HCEC 1CT (cell line): ENCODE data around the gene NEDD1.
A peak's percentile ranks its signal among the peaks of the same experiment; 100 is the strongest.

Experiments used
- DNase-seq: peaks from one replicate; pipeline ENCODE4 v3.0.0-alpha.2; 2017

Gene NEDD1

GRCh38 chr12:96906498-96906848, 584 bp upstream of the NEDD1 start:
- no peak for DNase-seq

DNA sequence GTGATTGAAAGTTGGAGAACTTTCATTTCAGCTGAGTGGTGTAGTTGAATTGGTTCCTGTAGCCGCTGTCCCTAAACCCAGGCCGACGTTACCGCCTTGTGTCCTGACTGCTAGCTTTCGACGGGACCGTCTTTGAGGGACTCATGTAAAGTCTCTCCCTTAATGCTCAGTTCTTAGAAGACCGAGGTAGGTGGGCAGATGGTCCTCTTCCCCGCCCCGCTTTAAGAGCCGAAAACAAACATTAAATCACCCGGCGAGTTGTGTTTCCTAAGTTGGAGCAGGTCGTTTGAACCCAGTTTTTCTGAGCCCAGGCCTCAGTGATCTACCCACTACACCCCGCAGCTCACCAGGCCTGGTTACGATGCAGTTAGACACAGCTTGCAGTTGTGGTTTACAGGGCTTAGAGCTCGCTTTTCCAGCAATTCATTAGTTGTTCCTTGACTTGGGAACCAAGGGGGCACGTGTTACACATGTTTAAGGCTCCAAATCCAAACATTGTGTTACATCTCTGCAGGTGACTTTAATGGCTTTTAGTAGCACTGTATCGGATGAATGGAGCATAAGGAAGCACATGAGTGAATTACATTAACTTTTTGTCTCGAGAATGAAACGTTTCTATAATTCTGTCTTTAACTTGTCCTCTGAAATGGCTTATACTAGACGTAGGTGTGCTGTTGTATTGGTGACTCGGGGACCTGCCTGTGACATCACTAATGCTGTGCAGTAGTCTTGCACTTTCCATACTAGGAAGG, 790 bp downstream of the NEDD1 start:
- peak; percentile 15 for DNase-seq

GRCh38 chr12:96908423-96908675, 1.3 kb downstream of the NEDD1 start:
- DNase-seq, result no peak

GRCh38 chr12:96912261-96912660, 5.2 kb downstream of the NEDD1 start:
- DNase-seq, result no peak

- DNase-seq, result no peak
Measured at GRCh38 chr12:96912943-96913342, 5.9 kb downstream of the NEDD1 start.

DNA sequence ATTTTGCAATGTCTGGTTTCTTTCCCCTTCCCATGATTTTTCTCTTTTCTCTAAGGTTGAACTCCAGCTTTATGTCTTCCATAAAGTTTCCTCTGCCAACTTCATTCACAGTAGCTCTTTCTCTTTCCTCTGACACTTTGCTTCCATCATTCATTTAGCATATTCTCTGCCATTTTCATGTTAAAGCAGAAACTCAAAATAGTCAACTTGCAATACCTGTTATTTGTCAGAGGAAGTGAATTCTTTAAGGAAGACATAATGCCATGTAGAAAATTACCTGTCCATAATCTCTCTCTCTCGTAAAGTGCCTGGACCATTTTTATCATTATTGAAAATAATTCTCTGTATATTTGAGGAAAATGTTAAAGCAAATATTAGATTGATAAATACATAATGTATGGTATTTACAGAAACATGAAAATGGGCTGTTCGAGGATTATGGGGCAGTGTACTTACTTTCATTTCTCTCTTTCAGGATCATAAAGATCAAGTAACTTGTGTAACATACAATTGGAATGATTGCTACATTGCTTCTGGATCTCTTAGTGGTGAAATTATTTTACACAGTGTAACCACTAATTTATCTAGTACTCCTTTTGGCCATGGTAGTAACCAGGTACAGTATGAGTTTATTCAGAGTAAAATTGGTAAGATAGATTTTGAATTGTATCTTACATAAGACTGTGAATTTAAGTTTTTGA, 12.6 kb downstream of the NEDD1 start:
- no peak for DNase-seq

- no peak for DNase-seq
Measured at GRCh38 chr12:96948782-96949181, 41.7 kb downstream of the NEDD1 start.

DNA sequence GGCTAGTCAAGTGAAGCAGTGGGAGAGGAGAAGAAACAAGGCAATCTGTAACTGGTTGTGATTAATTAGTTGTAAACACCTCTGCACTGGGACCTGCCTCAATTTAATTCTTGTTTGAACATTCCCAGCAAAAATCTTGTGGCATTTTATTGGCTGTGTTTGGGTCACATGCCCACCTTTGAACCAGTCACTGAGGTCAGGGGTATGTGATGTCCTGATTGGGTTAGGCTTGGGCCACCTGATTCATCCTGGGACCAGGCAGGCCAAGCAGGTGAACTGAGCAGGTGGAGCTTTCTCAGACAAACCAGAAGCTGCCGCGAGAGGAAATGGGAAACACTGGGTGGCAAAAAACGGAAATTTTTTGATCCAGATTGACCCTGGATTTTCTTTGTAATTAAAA, 72.5 kb downstream of the NEDD1 start:
- no peak for DNase-seq

GRCh38 chr12:96980991-96981414, 73.9 kb downstream of the NEDD1 start:
- peak; percentile 85 for DNase-seq

GRCh38 chr12:96981911-96982310, 74.9 kb downstream of the NEDD1 start:
- no peak for DNase-seq

GRCh38 chr12:96982671-96983070, 75.6 kb downstream of the NEDD1 start:
- DNase-seq, result no peak

- no peak for DNase-seq
Measured at GRCh38 chr12:96985515-96986362, 78.7 kb downstream of the NEDD1 start.

DNA sequence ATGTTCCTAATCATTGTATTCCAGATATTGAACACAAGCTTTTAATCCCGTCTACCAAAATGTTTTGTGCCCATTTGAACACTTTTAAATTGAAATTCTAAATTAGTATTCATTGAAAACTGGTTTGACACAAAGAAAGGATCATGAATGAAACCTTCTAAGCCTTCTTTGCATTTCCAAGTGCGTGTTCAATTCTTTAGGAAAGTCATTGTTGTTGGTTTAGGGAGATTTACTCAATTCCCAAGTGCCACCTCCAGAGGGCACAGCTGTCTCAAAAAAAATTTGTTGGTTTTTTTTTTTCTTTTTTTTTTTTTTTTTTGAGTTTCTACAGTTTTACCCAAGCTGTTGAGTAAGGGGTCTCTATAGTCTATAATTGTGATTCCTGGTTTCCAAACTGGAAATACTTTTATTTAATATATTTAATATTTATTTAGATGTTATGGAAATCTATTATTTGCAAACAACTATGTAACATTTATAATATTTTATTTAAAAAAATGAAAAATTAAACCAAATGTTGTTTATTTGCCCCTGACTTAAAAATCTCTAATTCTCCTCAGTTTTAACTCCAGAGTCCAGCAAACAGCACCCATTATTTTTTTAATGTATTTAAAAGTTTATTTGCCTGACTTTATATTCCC, 79.9 kb downstream of the NEDD1 start:
- peak; percentile 6 for DNase-seq

GRCh38 chr12:96988919-96989318, 81.9 kb downstream of the NEDD1 start:
- DNase-seq, result no peak

DNA sequence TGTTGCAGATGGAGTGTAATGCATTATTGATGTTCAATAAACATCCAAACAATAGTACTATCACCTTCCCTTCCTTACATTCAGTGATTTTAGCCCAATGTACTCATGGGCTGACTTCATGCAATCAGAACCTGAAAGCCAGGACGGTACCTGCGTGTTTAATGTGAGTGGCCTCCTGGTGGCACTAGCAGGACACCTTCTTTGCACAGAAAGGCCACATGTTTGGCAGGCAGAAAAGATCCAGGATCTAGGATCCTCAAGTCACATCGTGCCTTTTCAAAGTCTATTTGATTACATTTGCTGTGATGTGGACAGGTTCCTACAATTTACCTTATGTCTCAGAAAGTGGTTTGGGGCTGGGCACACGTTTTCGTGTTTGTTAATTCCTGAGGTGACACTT, 82.9 kb downstream of the NEDD1 start:
- DNase-seq, result no peak

DNA sequence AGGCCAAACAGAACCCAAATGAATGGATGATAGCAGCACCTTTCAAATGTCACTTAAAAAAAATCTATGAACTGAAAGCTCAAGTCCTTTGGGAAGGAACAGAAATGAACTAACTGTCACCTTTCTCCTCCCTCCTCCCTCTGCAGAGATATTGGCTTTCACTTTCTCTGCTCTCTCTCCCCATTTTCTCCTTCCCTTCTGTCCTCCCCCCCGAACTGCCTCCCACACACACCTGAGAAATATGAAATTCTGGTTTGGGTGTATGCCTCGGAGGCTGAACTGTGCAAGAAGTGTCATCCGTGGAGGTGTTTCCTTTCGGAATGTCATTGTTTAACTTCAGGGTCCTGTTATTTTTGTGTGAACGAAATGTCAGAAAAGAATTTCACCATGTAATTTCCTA, 87.8 kb downstream of the NEDD1 start:
- DNase-seq, result no peak

GRCh38 chr12:96995861-96996260, 88.8 kb downstream of the NEDD1 start:
- DNase-seq, result no peak

GRCh38 chr12:96997797-96998484, 90.9 kb downstream of the NEDD1 start:
- no peak for DNase-seq

DNA sequence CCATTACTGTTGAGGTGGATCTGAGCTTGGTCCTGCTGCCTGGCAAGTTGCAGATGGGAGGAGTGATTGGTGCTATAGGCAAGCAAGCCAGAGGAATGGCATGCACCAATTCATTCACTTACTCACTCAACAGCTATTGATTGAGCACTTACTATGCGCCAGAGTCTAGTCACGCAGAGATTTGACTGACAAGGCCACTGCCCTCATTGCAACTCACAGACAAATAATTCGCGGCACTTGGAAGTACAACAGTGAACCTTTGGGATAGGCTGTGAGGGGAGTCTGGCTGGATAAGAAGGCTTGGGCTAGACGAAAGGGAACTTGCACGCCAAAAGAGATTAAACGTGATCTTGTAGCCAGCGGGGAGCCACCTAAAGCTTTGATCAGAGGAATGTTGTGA, 96.2 kb downstream of the NEDD1 start:
- DNase-seq, result no peak
